ENCODE results near the gene WDR72. TPM values are rescaled to one million over a fixed set of nuclear protein-coding genes. Genes with fewer than 3 reads are reported as not detected.

Gene WDR72
- total RNA-seq, 1 experiment from 2014 or later = not detected

DNA sequence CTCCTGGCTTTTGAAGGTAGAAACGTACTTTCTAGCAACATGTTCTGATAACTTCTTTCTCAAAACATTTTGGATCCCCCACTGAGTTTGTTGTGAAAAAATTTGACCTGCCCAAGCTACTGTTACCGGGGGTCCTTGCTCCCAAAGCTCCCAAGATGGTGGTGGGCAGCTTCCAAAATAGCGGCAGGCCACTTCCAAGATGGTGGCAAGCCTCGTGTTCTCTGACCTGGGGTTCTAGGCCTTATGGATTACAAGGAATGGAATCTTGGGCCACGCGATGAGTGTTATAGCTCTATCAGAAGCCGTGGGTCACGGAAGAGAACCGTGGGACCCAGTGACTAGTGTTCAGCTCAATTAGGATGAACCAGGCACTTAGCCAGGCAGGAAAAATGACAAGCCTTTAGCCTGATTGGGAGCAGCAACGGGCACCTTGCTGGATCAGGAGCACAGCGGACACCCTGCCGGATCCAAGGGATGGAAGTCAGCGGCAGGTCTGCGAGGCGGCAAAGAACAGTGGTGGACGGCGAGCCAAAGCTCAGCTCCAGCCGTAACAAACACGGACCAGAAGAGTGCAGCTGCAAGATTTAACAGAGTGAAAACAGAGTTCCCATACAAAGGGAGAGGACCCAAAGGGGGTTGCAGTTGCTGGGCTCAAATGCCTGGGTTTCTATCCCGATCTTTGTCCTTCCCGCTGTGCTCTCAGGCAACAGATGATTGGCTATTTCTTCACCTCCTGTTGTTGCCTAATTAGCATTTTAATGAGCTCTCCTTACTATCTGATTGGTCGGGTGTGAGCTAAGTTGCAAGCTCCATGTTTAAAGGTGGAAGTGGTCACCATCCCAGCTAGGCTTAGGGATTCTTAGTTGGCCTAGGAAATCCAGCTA is 133.3 kb downstream of the WDR72 start:
- H3K9me3 Mint-ChIP-seq (ENCODE audit: unreplicated experiment) = no peaks in the 10 kb centered on the region

DNA sequence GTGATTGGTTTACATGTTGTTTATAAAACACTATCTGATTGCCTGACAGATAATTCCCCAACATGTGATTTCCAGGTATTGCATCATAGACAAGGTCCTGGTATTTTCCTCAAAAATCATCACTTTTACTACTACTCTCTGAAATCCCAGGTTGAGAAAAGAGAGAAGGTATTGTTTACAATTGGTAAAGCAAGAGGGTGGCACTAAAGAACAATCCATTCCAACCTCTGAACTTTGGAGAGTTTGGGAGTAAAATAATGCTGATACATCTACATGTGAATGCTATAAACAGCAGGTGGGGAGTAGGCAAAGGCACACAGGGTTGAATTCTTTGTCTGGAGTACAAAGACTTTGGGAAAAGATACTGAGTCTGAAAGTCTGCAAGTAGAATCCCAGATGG is 134.2 kb downstream of the WDR72 start:
- ChIA-PET CTCF (no interaction called here), POLR2A (no interaction called here)
- Mint-ChIP-seq H3K9me3 (ENCODE audit: unreplicated experiment) (no peaks in the 10 kb centered on the region), H3K27me3 (ENCODE audit: insufficient read depth, unreplicated experiment) (peaks cover 11% of the 10 kb centered on the region), H3K4me1 (ENCODE audit: insufficient read depth, unreplicated experiment) (no peaks in the 10 kb centered on the region), H3K36me3 (ENCODE audit: insufficient read depth, unreplicated experiment) (no peaks in the 10 kb centered on the region), H3K4me3 (ENCODE audit: unreplicated experiment) (no peak overlapping the region), H3K27ac (ENCODE audit: low read depth, unreplicated experiment) (no peak overlapping the region)
- TF ChIP-seq CTCF (IDR thresholded peaks at IDR 0.05; ENCODE audit: unreplicated experiment) = no peak
- no peak for DNase-seq (ENCODE audit: unreplicated experiment)
- intact Hi-C loops (cut with micrococcal nuclease) = no loop called here
- BruUV-seq (replicated peaks) = no TSS peak

More for the DNA sequence above, 133.3 kb downstream of the WDR72 start:
- peaks cover 13% of the 10 kb centered on the region for H3K27me3 Mint-ChIP-seq (ENCODE audit: insufficient read depth, unreplicated experiment)
- H3K27ac Mint-ChIP-seq (ENCODE audit: low read depth, unreplicated experiment) = no peak overlapping the region
- H3K4me1 Mint-ChIP-seq (ENCODE audit: insufficient read depth, unreplicated experiment) = no peaks in the 10 kb centered on the region
- H3K36me3 Mint-ChIP-seq (ENCODE audit: insufficient read depth, unreplicated experiment) = no peaks in the 10 kb centered on the region
- no peak for DNase-seq (ENCODE audit: unreplicated experiment)
- no TSS peak for BruUV-seq (replicated peaks)
- intact Hi-C loops (cut with micrococcal nuclease) = no loop called here
- no peak for TF ChIP-seq CTCF (IDR thresholded peaks at IDR 0.05; ENCODE audit: unreplicated experiment)
- ChIA-PET CTCF (interaction anchor here (0.6 kb wide), 1 partner anchor 79 kb away, joined by 5 read pairs; no protein-coding TSS in a partner anchor), POLR2A (no interaction called here)
- no peak overlapping the region for H3K4me3 Mint-ChIP-seq (ENCODE audit: unreplicated experiment)

DNA sequence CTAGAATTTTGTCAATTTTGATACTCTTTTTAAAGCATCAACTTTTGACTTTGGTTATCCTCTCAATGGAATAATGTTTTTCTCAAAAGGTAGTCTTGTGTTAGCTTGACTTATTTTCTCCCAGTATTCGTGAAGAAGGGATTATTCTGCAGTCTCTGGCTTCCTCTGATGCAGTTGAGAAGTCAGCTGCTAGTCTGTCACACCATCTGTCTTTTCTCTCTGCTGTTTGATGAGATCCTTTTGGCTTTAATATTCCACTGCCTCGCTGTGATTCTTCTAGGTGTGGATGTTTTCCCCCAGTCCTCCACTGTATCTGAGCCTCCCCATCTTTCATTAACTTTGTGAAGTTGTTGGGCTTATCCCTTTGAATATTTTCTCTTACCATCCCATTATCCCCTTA is 141.0 kb downstream of the WDR72 start:
- H3K9me3 Mint-ChIP-seq (ENCODE audit: unreplicated experiment) = no peaks in the 10 kb centered on the region
- H3K27me3 Mint-ChIP-seq (ENCODE audit: insufficient read depth, unreplicated experiment) = peaks cover 15% of the 10 kb centered on the region
- POLR2A ChIA-PET = no interaction called here
- no peaks in the 10 kb centered on the region for H3K36me3 Mint-ChIP-seq (ENCODE audit: insufficient read depth, unreplicated experiment)
- H3K4me1 Mint-ChIP-seq (ENCODE audit: insufficient read depth, unreplicated experiment) = no peaks in the 10 kb centered on the region
- H3K27ac Mint-ChIP-seq (ENCODE audit: low read depth, unreplicated experiment) = no peak overlapping the region
- H3K4me3 Mint-ChIP-seq (ENCODE audit: unreplicated experiment) = no peak overlapping the region
- intact Hi-C loops (cut with micrococcal nuclease) = no loop called here
- DNase-seq (ENCODE audit: unreplicated experiment) = no peak
- CTCF ChIA-PET = no interaction called here
- no TSS peak for BruUV-seq (replicated peaks)
- TF ChIP-seq CTCF (IDR thresholded peaks at IDR 0.05; ENCODE audit: unreplicated experiment) = no peak

- intact Hi-C loops (cut with micrococcal nuclease) = no loop called here
- no TSS peak for BruUV-seq (replicated peaks)
- ChIA-PET POLR2A (no interaction called here), CTCF (no interaction called here)
- DNase-seq (ENCODE audit: unreplicated experiment) = no peak
- Mint-ChIP-seq H3K9me3 (ENCODE audit: unreplicated experiment) (no peaks in the 10 kb centered on the region), H3K27ac (ENCODE audit: low read depth, unreplicated experiment) (no peak overlapping the region), H3K4me1 (ENCODE audit: insufficient read depth, unreplicated experiment) (no peaks in the 10 kb centered on the region), H3K36me3 (ENCODE audit: insufficient read depth, unreplicated experiment) (no peaks in the 10 kb centered on the region), H3K27me3 (ENCODE audit: insufficient read depth, unreplicated experiment) (no peaks in the 10 kb centered on the region), H3K4me3 (ENCODE audit: unreplicated experiment) (no peak overlapping the region)
- TF ChIP-seq CTCF (IDR thresholded peaks at IDR 0.05; ENCODE audit: unreplicated experiment) = no peak
Observed at GRCh38 chr15:53611145-53611920, 148.1 kb downstream of the WDR72 start.

All from MCF 10A (cell line).